Measurements from ENCODE around the gene SUSD5.

Gene SUSD5

DNA sequence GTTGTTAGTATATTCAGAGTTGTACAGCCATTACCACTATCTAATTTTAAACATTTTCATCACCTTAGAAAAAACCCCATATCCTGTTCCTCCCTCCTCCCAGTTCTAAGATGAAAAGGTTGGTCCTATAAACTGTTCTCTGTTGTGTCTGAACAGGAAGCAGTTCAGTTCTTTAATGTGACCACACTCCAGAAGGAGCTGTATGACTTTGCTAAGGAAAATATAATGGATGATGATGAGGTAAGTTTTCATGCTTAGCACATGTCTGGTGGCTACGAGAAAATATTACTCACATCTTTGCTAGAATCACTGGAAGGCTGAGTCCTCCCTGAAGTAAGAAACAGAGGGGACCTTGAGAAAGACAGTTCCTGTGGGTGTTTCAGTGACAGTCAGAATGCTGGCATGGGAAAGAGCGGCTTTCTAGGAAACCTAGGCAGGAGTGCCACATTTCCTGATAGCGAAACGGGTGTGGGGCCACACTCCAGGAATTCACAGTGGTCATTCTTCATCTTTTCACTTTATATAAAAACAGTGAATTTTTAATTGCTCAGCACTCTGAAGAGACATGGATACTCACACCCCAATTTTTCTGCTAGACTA lies 84.5 kb downstream of the SUSD5 start:
- CTCF ChIA-PET: interaction anchor here (1.7 to 8.2 kb wide), 6 partner anchors 13 to 653 kb away, joined by 4 to 116 read pairs (median 52); partner anchors contain the start of gene CRTAP
- no peak for DNase-seq (ENCODE audit: extremely low spot score)
- TF ChIP-seq, protein P1, sequence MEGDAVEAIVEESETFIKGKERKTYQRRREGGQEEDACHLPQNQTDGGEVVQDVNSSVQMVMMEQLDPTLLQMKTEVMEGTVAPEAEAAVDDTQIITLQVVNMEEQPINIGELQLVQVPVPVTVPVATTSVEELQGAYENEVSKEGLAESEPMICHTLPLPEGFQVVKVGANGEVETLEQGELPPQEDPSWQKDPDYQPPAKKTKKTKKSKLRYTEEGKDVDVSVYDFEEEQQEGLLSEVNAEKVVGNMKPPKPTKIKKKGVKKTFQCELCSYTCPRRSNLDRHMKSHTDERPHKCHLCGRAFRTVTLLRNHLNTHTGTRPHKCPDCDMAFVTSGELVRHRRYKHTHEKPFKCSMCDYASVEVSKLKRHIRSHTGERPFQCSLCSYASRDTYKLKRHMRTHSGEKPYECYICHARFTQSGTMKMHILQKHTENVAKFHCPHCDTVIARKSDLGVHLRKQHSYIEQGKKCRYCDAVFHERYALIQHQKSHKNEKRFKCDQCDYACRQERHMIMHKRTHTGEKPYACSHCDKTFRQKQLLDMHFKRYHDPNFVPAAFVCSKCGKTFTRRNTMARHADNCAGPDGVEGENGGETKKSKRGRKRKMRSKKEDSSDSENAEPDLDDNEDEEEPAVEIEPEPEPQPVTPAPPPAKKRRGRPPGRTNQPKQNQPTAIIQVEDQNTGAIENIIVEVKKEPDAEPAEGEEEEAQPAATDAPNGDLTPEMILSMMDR (IDR thresholded peaks at IDR 0.05; ENCODE audit: control extremely low read depth, extremely low read depth, low read depth, missing control alignments): no peak
- POLR2A ChIA-PET: interaction anchor here (0.6 kb wide), 1 partner anchor 979 kb away, joined by 3 read pairs; no protein-coding TSS in a partner anchor

DNA sequence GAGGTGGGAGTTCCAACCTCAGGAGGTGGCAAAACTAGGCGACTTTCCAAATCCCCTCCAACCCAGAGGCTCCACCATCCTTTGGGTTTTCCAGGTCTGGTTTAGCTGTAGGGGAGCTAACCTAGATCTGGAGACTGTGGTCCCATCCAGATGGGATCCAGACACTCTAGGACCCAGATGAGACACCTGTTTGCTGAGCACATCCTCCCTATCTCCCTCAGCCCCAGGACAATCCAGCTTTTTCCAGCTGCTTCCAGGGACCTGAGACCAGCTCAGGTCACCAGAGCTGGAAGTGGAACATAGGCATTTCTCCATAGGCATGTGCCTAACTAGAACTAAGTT lies 86.6 kb downstream of the SUSD5 start:
- TF ChIP-seq, protein P1 (IDR thresholded peaks at IDR 0.05; ENCODE audit: control extremely low read depth, extremely low read depth, low read depth, missing control alignments): no peak
- ChIA-PET POLR2A (no interaction called here), CTCF (interaction anchor here (0.7 to 8.2 kb wide), 52 partner anchors 9 to 667 kb away, joined by 3 to 116 read pairs (median 5); partner anchors contain the start of genes CRTAP, GLB1, PDCD6IP and TMPPE)
- DNase-seq (ENCODE audit: extremely low spot score): no peak

DNA sequence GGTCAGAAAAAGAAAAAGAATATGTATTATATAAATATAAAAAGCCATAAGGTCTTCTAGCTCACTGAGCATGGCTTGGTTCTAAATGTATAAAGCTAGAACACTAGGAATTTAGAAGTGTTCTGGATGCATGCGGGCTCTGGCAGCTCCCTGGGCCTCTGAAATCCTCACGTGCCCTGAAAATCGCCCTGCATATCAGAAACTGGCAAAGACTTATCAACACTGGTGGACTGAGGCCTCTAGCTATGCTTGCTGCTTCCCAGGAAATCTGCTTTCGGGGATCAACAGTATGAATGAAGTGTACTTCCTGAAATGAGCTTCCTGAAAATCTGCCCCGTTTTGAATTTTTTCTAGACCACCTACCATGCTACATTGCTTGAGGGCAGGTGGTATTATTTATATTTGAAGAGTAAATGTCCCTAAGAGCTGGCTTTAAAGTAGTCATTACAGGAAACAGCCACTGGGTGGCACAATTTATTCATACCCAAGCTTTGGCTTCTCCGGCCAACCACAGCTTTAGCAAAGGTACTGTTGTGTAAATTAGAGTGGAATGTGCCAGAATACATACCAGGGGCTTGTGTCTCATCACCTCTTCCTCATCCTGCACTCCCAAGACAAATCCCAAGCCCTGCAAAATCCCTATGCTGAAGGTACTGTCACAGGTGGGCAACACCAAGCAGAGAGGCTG lies 87.1 kb downstream of the SUSD5 start:
- CTCF ChIA-PET: interaction anchor here (0.7 to 8.2 kb wide), 61 partner anchors 10 to 690 kb away, joined by 3 to 116 read pairs (median 5); partner anchors contain the start of genes CRTAP, GLB1, PDCD6IP and TMPPE
- DNase-seq (ENCODE audit: extremely low spot score): peak; percentile 76
- POLR2A ChIA-PET: interaction anchor here (0.7 kb wide), 1 partner anchor 185 kb away, joined by 3 read pairs; no protein-coding TSS in a partner anchor
- TF ChIP-seq, protein P1 (IDR thresholded peaks at IDR 0.05; ENCODE audit: control extremely low read depth, extremely low read depth, low read depth, missing control alignments): peak; percentile 65

DNA sequence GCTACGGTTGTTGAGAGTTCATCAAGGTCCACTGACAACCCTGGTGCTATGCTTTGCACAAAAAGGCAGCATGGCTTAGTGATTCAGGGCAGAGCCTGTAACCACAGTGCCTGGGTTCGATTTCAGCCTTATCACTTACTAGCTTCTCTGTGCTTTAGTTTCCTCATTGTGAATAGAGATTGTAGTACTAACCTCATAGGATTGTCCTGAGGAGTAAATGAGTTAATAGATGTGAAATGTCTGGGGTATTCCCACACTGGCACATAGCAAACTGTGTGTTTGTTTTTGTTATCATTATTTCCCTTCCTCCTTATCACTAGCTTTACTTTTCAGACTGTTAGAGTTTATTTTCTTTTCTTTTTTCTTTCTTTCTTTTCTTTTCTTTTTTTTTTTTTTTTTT lies 88.5 kb downstream of the SUSD5 start:
- TF ChIP-seq, protein P1 (IDR thresholded peaks at IDR 0.05; ENCODE audit: control extremely low read depth, extremely low read depth, low read depth, missing control alignments): no peak
- no peak for DNase-seq (ENCODE audit: extremely low spot score)
- POLR2A ChIA-PET: interaction anchor here (0.6 kb wide), 1 partner anchor 843 kb away, joined by 4 read pairs; no protein-coding TSS in a partner anchor
- CTCF ChIA-PET: interaction anchor here (0.8 to 8.2 kb wide), 11 partner anchors 9 to 669 kb away, joined by 3 to 116 read pairs (median 12); partner anchors contain the start of genes CRTAP and PDCD6IP

DNA sequence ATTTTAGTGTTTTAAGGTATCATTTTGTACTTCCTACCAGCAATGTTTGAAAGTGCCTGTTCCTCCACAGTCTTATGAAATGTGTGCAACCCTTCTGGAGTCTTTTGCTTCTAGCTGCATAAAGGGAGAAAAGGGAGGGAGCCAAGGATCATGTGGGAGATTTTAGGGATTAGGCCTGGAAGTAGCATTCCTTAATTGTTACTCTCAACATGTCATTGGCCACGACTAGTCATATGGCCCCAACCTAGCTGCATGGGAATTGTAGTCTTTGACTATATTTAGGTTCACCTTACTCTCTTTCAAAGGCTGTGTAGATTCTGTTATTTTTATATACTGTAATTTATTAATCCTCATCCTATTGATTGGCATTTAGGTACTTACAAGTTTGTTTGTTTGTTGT lies 89.9 kb downstream of the SUSD5 start:
- no peak for DNase-seq (ENCODE audit: extremely low spot score)
- TF ChIP-seq, protein P1 (IDR thresholded peaks at IDR 0.05; ENCODE audit: control extremely low read depth, extremely low read depth, low read depth, missing control alignments): no peak
- ChIA-PET CTCF (interaction anchor here (7.7 to 8.2 kb wide), 2 partner anchors 12 to 244 kb away, joined by 108 to 116 read pairs; partner anchors contain the start of gene CRTAP), POLR2A (interaction anchor here (0.6 kb wide), 1 partner anchor 72 kb away, joined by 3 read pairs; no protein-coding TSS in a partner anchor)

DNA sequence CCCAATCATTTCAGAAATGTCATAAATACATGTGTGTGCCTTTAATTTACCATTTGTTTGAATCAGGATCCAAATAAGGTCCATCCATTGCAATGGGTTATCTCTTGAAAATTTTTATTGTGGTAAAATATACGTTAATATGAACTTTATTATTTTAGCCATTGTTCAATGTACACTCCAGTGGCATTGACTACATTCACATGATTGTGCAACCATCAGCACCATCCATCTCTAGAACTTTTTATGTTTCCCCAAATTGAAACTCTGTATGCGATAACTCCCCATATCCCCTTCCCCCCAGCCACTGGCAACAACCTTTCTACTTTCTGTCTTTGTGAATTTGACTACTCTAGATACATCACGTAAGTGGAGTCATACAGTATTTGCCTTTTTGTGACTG lies 92.8 kb downstream of the SUSD5 start:
- no peak for DNase-seq (ENCODE audit: extremely low spot score)
- TF ChIP-seq, protein P1 (IDR thresholded peaks at IDR 0.05; ENCODE audit: control extremely low read depth, extremely low read depth, low read depth, missing control alignments): no peak
- CTCF ChIA-PET: no interaction called here
- POLR2A ChIA-PET: no interaction called here

Data from GM10248 (cell line).